ENCODE data around the gene TMA7B.

GRCh38 chr22:39924286-39924685 lies 35.9 kb upstream of the TMA7B start:
- TF ChIP-seq CTCF (conservative IDR thresholded peaks at IDR 0.05) (no peak), ZFX (IDR thresholded peaks at IDR 0.05) (no peak)
